ENCODE results near the gene VPS4A.

GRCh38 chr16:69314534-69314933, 3.4 kb downstream of the VPS4A start:
- TF ChIP-seq CEBPB (IDR thresholded peaks at IDR 0.05) (no peak), EP300 (IDR thresholded peaks at IDR 0.05; ENCODE audit: borderline replicate concordance) (no peak), YY1 (IDR thresholded peaks at IDR 0.05; ENCODE audit: low read depth) (no peak), TEAD4 (IDR thresholded peaks at IDR 0.05) (no peak), REST (IDR thresholded peaks at IDR 0.05; ENCODE audit: low read depth) (no peak), MAX (IDR thresholded peaks at IDR 0.05) (no peak), EGR1 (IDR thresholded peaks at IDR 0.05) (no peak), CREB1 (IDR thresholded peaks at IDR 0.05; ENCODE audit: low read depth) (no peak), TAF1 (IDR thresholded peaks at IDR 0.05; ENCODE audit: low read depth) (no peak)
